Measurements from ENCODE around the gene RPS6KA2.

RPS6KA2 gene

DNA sequence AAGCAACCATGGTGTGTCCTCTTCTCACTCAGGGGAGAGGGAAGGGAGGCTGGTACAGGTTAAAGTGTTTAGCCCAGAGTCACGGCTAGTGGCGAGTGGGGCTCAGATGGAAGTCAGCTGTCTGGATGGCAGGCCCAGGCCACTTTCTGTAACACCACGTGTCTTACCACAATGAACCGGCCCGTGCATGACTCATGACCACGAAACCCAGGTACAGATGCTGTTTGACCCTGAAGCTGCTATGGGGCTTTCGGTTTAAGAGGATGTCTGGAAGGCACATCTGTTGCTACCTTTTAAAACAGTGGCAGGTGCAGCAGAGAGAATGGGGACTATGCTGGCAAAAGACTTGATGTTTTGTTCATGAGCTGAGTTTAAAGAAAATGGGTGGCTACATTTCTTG, 207.8 kb downstream of the RPS6KA2 start:
- TF ChIP-seq, protein P1, sequence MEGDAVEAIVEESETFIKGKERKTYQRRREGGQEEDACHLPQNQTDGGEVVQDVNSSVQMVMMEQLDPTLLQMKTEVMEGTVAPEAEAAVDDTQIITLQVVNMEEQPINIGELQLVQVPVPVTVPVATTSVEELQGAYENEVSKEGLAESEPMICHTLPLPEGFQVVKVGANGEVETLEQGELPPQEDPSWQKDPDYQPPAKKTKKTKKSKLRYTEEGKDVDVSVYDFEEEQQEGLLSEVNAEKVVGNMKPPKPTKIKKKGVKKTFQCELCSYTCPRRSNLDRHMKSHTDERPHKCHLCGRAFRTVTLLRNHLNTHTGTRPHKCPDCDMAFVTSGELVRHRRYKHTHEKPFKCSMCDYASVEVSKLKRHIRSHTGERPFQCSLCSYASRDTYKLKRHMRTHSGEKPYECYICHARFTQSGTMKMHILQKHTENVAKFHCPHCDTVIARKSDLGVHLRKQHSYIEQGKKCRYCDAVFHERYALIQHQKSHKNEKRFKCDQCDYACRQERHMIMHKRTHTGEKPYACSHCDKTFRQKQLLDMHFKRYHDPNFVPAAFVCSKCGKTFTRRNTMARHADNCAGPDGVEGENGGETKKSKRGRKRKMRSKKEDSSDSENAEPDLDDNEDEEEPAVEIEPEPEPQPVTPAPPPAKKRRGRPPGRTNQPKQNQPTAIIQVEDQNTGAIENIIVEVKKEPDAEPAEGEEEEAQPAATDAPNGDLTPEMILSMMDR (IDR thresholded peaks at IDR 0.05), result no peak

DNA sequence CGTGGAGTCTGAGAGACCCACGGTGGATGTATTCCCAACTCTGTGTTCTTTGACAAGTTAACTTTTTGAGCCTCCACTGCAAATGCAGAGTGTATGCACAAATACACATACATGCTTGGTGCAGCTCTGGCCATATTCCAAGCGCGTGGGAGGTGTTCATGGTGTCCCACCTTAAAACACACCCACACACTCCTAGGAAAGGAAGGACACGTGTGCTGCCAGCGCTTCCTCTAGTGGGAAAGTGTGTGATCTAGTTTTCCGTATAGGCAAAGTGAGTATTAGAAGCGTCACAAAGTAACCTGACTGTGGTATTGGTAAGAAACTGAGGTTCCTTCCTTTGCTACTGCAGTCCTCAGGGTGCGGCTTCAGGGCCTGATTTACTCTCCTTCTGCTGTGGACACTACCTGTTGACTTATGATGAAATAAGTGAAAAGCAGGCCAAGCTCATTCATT, 208.3 kb downstream of the RPS6KA2 start:
- TF ChIP-seq, protein P1 (IDR thresholded peaks at IDR 0.05), result no peak

DNA sequence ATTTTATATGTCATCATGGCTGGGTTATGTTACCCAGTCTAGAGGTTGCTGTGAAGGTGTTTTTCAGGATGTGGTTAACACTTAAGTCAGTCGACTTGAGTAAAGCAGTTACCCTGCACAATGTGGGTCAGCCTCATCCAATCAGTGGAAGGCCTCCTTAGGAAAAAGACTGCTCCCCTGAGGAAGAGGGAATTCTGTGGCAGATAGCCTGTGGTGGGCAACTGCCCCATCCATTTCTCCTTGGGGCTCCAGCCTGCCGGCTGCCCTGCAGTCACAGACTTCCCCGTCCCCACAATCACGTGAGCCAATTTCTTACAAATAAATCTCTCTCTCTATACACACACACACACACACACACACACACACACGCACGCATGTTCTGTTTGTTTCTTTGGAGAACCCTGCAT, 209.8 kb downstream of the RPS6KA2 start:
- TF ChIP-seq, protein P1 (IDR thresholded peaks at IDR 0.05), result no peak

DNA sequence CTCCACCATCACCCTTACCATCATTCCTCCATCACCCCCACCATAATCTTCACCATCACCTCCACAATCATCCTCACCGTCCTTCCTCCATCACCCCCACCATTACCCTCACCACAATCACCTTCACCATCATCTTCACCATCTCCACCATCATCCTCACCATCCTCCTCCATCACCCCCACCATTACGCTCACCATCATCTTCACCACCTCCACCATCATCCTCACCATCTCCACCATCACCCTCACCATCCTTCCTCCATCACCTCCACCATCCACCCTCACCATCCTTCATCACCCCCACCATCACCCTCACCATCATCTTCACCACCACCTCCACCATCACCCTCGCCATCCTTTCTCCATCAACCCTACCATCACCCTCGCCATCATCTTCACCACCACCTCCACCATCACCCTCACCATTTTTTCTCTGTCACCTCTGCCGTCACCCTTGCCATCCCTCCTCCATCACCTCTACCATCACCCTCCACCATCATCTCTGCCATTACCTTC, 211.2 kb downstream of the RPS6KA2 start:
- TF ChIP-seq, protein P1 (IDR thresholded peaks at IDR 0.05), result no peak

DNA sequence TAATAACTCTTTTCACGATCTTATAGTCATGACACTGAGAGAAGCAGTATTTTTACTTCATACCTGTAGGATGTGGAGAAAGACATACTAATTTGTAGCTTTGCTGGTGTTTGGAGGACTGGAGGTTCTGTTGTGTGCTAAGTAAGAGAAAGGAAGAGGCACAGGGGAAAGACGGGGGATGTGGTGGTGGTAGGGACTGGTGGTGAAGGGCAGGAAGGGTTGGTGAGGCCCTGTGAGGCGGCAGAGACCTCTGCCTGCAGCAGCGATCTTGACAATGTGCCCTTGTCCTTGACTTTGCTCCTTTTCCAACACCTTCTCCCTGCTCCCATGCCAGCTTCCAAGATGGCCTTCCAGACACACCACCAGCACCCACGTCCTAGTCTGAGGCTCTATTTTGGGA, 211.7 kb downstream of the RPS6KA2 start:
- TF ChIP-seq, protein P1 (IDR thresholded peaks at IDR 0.05), result no peak

DNA sequence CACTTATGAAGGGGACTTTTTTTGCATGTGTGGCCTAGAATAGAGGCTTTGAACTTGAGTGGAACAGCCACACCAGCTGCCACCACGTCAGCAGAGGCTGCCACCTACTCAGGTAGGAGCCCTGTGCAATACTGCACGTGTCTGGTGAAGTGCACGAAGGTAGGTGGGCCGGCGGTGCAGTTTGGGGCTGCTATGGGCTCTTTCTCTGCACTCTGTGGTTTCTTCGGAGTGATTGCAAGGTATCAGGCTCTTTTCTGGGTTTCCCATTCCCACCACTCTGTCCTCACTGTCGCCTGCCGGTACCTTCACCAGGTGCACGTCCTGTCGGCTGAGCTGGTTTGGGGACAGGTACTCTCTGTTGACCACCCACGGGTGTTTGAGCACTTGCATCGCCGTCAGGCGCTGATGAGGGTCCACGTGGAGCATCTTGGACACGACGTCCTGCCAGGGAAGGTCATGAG, 213.5 kb downstream of the RPS6KA2 start:
- TF ChIP-seq, protein P1 (IDR thresholded peaks at IDR 0.05), result no peak

DNA sequence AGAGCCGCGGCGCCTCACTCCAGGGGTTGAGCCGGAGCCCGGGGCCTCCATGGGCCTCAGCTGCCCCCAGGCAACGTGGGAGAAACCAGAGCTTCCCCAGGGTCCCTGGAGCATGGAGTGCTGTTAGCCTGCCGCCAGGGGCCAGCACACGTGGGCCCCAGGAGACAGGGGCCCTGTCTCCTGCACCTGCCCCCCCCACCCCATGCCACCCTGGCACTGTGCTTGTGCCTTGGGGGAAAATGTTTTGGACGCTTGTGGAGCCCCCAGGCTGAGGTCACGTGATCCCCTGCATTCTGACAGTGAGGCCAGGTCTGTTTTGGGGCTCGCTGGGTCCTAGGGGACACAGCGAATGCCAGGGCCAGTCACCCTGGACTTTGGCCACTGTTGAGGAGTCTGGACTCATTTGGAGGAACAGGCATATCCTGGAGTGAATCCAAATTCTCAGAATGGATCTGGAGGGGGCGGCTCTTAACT, 214.1 kb downstream of the RPS6KA2 start:
- TF ChIP-seq, protein P1 (IDR thresholded peaks at IDR 0.05), result no peak

Measured in LNCAP (cell line).